HFF-Myc (cell line): ENCODE measurements around the gene MAPKAPK3.

Experiments used
- DNase-seq: peaks from one replicate; pipeline ENCODE4 v3.0.0-alpha.2; 2011; ENCODE audit warnings: low read depth; ENCODE audit errors: extremely low read depth
- H3K4me3 ChIP-seq: replicated peaks from 2 replicates; pipeline ENCODE4 v1.5.1; 2011; ENCODE audit warnings: low read depth, mild to moderate bottlenecking, control low read depth, low read length
- TF ChIP-seq, protein P1 (sequence below): IDR thresholded peaks from 2 replicates; pipeline ENCODE4 v1.5.1; 2012; ENCODE audit warnings: mild to moderate bottlenecking, low read depth, low read length, control low read depth; ENCODE audit errors: missing control alignments

MAPKAPK3 gene

GRCh38 chr3:50623840-50624474 is 7.0 kb downstream of the MAPKAPK3 start:
- no peak overlapping the region for H3K4me3 ChIP-seq
- TF ChIP-seq, protein P1, sequence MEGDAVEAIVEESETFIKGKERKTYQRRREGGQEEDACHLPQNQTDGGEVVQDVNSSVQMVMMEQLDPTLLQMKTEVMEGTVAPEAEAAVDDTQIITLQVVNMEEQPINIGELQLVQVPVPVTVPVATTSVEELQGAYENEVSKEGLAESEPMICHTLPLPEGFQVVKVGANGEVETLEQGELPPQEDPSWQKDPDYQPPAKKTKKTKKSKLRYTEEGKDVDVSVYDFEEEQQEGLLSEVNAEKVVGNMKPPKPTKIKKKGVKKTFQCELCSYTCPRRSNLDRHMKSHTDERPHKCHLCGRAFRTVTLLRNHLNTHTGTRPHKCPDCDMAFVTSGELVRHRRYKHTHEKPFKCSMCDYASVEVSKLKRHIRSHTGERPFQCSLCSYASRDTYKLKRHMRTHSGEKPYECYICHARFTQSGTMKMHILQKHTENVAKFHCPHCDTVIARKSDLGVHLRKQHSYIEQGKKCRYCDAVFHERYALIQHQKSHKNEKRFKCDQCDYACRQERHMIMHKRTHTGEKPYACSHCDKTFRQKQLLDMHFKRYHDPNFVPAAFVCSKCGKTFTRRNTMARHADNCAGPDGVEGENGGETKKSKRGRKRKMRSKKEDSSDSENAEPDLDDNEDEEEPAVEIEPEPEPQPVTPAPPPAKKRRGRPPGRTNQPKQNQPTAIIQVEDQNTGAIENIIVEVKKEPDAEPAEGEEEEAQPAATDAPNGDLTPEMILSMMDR: no peak
- DNase-seq: no peak

DNA sequence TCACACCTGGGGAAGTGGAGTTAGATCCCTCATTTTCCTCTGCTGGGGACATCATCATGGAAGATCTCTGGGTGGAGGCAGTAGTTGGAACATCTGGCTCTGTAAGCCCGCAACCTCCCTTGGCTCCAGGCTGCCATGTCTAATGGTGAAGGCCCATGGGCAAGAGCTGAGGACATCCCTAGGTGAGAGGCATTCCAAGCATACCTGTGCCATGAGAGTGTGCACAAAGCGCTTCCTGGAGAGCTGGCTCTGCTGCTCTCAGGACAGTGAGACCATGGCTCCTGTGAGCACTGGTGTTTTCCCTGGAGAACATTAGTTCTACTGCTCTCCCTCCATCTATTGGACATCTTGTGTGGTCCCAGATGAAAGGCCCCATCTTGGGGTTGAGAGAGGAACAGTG is 7.7 kb downstream of the MAPKAPK3 start:
- H3K4me3 ChIP-seq: no peak overlapping the region
- TF ChIP-seq, protein P1: no peak
- no peak for DNase-seq

DNA sequence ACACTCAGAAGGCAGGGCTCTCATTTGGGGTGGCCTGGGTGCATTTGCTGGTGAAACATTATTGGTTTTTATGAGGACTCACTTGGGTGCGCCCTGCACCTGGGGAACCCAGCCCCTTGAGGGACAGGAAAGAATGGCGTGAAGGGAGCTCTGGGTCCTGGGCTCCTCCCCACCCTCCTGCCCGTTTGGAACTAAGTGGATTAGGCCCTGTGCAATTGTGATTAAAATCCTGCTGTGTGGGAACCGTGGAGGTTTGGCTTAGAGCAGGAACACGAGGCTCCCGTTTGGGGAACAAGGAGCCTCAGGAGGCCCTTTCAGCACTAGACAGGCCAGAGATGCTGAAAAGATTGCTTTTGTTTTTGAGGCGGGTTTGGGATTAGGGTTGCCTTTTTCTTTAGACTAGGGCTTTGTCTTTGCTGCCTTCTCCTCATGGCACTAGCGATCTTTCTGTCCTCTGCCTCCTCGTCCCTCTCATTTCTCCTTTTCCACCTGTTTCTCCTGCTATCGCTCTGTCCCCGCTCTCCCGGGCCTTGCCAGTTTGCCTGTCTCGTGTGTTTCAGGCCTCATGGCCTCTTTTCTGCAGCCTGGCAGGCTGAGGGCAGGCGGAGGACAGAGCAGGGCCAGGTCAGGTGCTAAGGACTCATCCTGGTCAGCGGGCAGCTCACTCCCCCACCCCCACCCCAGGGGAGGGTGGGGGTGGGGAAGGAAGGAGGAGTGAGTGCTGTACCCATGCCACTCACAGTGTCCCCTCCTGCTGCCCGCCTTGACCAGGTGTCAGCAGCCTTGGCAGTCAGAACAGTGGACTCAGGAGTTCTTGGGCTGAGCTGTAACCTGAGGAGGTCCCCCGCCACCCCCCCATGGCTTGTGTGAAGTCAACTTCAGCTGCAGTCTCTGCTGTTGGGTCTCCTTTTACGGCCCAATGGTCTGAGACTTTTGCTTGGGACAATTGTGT is 8.6 kb downstream of the MAPKAPK3 start:
- H3K4me3 ChIP-seq: no peak overlapping the region
- TF ChIP-seq, protein P1: no peak
- no peak for DNase-seq

DNA sequence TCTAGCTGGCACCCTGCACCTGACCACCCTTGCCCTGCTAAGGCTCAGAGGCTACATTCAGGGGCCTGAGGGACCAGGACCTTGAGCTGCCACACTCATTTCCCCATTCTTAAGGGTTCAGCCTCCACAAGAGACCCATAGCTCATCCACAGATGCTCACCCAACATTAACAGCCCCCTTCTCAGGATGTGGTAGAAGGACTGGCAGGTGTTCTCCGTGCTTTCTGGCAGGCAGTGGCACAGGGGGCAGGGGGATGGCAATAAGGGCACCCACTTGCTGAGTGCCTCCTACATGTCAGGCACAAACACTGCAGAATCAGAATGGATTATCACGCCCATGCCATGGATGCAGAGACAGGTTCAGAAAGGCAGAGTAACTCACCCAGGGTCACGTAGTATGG is 9.4 kb downstream of the MAPKAPK3 start:
- no peak for DNase-seq
- H3K4me3 ChIP-seq: no peak overlapping the region
- TF ChIP-seq, protein P1: no peak

DNA sequence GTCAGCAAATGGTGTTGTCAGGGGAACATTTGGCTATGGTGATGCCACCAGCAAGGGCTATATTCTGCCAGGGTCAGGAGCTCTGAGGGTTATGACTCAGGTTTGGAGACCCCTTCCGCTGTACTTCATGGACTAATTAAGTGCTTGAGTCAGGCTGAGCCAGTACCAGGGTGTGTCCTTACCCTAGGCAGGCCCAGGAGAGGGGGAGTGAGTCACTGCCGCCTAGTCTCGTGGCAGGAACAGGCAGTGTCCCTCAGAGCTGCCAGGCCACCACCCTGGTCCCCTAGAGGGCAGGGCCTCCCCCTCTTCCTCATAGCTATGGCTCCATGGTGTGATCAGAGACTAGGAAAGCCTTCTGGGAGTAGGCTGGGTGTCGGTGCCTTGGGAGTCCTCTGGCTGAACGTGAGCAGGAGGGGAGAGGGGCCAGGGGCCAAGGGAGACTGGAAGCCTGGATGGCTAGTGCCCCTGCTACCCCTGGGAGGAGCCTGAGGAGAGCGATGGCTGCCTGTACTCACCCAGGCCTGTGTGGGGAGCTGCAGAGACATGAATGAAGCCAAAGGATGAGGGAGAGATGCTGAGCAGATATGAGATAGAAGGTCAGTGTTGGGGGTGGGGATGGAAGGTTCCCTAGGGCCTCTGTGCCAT is 10.6 kb downstream of the MAPKAPK3 start:
- TF ChIP-seq, protein P1: peak; percentile 24
- DNase-seq: no peak
- no peak overlapping the region for H3K4me3 ChIP-seq

DNA sequence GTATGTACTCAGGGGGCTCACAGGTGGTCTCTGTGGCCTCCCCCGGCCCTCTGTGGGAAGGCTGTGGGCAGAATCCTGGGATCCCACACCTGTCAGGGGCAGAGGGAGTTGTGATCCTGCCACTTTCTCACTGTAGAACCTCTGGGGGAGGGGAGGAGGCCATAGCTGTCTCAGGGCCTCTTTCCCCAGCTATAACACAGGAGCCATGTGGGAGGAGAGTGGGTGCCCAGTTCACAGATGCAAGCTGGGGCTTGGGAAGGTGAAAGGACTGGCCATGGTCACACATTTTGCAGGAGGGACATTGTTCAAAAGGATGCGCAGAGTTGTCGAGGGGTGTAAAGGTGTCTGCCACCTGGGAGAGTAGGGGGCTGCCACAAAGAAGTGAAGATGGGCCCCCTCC is 11.7 kb downstream of the MAPKAPK3 start:
- TF ChIP-seq, protein P1: no peak
- H3K4me3 ChIP-seq: no peak overlapping the region
- DNase-seq: no peak
